Duodenal mucosa (tissue), 2 donors: ENCODE data around the gene ANKRD53.

Experiments
- H3K27ac ChIP-seq: one replicate; pipeline ENCODE4 v1.7.0; 2013; ENCODE audit warnings: low read depth, low read length
- H3K27me3 ChIP-seq, 2 donors: one replicate each; pipeline ENCODE4 v1.7.0; 2013; ENCODE audit warnings: low read length in 2 of 2, control low read depth in 1 of 2; ENCODE audit not compliant: insufficient read depth in 2 of 2, control insufficient read depth in 1 of 2
- H3K36me3 ChIP-seq, 2 donors: one replicate each; pipeline ENCODE4 v1.7.0; 2013; ENCODE audit warnings: low read length in 2 of 2, control low read depth in 1 of 2; ENCODE audit not compliant: insufficient read depth in 2 of 2, control insufficient read depth in 1 of 2
- H3K4me1 ChIP-seq, 2 donors: one replicate each; pipeline ENCODE4 v1.7.0; 2013; ENCODE audit warnings: low read length in 2 of 2, control low read depth in 1 of 2; ENCODE audit not compliant: insufficient read depth in 2 of 2, control insufficient read depth in 1 of 2
- H3K4me3 ChIP-seq, 2 donors: one replicate each; pipeline ENCODE4 v1.7.0; 2013; ENCODE audit warnings: low read length in 2 of 2, low read depth in 1 of 2
- H3K9ac ChIP-seq, 2 donors: one replicate each; pipeline ENCODE4 v1.7.0; 2013; ENCODE audit warnings: low read length in 2 of 2, low read depth in 1 of 2
- H3K9me3 ChIP-seq, 2 donors: one replicate each; pipeline ENCODE4 v1.7.0; 2013; ENCODE audit warnings: low read length in 2 of 2, control low read depth in 1 of 2; ENCODE audit not compliant: control insufficient read depth in 1 of 2

ANKRD53 gene, protein sequence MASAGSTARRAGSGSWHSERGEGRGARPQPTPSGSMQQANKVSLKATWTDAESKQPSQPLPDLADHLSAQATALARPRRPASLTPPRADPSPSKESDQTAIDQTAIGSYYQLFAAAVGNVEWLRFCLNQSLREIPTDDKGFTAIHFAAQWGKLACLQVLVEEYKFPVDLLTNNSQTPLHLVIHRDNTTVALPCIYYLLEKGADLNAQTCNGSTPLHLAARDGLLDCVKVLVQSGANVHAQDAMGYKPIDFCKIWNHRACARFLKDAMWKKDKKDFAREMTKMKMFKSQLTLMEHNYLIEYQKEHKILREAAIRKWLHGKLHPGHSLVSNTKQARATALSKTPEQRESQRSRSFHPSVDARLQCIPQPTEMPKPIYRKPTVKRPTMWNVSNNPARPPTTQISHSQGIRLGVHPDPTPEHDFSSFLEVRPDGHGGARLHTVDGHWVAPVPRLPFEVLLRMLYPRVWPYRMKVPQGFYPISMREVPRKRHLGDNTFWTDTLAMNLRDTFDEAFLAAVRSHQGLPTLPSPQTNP

DNA sequence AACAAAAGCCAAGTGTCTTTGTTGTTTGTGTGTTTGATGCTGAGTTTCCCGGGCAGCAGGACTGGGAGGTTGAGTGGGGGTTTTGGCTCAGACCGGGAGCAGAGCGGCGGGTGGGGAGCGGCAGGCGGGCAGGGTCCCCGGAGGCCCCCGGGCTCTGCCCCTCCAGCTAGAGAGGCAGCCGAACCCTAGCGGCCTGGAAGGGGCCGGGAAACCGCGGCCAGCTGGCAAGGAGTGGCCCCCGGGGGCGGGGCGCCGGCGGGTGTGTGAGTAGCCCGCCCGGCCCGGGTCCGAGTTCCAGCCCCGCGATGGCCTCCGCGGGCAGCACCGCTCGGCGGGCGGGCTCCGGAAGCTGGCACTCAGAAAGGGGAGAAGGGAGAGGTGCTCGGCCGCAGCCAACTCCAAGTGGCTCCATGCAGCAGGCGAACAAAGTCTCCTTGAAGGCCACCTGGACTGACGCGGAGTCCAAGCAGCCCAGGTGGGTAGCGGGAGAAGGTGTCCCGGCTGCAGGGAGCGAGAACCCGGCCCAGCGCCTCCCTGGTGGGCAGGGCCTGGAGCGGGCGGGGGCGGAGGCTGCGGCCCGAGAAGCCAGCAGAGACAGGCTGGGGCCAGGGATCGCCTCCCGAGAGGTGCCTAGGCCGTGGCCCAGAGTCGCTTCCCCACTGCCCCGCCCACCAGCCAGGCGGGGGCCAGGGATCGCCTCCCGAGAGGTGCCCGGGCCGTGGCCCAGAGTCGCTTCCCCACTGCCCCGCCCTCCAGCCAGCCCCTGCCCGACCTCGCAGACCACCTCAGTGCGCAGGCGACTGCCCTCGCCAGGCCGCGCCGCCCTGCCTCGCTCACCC, at the start of gene ANKRD53:
ANKRD53 (plus strand) TSS at position 290 of the 839 bp plus-strand sequence; CDS start at position 306, 16 bp downstream.
- Histone ChIP-seq H3K27me3 (no peaks in the 10 kb centered on the region), H3K27ac (peak within 1 kb of the TSS; percentile 34), H3K4me3 (peak within 1 kb of the TSS; percentile 56 to 79), H3K9me3 (no peaks in the 10 kb centered on the region), H3K4me1 (peaks cover 7 to 17% of the 10 kb centered on the region in 2 donors), H3K9ac (peak within 1 kb of the TSS; percentile 63 to 77), H3K36me3 (no peaks in the 10 kb centered on the region)

DNA sequence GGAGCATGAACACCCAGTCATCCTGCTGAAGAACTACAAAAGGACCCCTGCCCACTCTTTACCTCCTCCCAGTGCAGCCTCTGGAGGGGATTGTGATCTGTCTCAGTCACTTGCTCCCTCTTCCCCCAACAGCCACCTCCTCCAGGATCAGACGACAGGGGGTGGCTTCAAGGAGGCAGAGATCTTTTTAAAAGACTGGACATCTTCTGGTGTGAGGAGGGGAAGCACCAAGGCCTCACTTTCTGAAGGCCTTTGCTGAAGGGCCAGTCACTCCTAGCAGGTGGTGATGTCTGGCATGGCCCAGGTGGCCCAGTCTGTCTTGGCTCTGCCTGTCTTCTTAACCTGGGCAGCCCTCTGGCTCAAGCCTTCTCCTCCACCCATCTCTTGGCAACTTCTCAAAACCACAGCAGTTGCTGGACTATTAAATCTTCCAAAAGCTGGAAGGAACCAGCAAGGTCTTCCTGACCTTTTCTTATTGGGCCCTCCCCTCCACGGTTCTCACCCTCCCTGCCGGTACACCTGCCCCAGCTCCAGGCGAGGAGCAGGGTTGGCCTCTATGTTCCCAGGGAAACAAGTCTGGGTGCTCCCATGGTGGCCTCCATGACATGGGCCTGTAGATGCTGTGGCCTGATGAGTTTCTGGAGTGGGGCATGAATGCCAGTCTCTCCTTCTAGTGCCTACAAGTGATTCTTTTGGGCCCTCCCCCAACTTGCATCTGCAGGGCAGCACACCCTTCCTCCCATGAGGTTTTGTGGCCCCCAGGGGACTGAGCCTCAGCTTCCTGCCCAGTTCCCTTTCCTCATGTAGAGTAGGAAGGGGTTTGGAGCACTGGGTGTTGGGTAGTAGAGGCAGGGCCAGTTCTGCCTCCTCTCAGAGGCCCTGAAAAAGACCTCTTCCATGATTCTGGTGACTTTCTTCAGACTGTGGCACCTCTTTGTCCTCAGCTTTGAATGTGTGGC, 47.8 kb upstream of the ANKRD53 start:
- Histone ChIP-seq H3K4me1 (no peaks in the 10 kb centered on the region), H3K27ac (no peak overlapping the region), H3K27me3 (no peaks in the 10 kb centered on the region), H3K4me3 (no peak overlapping the region), H3K36me3 (no peaks in the 10 kb centered on the region), H3K9ac (no peak overlapping the region), H3K9me3 (no peaks in the 10 kb centered on the region)

DNA sequence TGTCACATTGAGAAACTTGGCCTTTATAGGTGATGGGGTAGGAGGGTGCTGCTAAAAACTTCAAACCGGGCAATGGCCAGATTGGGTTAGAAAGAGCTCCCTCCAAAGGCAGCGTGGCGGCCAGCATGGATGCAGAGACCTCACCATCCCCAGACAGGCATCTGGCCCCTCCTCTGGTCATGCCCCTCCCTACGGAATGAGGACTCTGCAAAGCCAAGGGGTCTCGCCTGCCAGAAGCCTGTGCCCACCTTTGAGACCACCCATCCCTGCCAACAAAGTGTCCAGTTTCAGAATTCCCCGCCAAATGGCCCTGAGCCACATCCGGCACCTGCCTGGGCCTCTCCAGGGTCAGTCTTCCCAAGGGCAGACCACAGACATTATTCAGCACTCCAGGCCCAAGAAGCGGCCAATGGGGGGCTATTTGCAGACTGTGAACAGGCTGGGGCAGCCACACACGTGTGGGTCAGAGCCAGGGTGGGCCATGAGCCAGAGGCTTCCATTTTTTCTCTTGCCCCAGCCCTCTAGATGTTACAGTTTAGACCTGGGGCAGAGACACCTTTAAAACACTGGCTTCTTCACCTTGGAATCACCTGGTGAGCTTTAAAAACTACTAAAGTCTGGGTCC, 46.9 kb upstream of the ANKRD53 start:
- Histone ChIP-seq H3K4me3 (no peak overlapping the region), H3K9me3 (no peaks in the 10 kb centered on the region), H3K27me3 (no peaks in the 10 kb centered on the region), H3K36me3 (no peaks in the 10 kb centered on the region), H3K27ac (no peak overlapping the region), H3K9ac (no peak overlapping the region), H3K4me1 (no peaks in the 10 kb centered on the region)

DNA sequence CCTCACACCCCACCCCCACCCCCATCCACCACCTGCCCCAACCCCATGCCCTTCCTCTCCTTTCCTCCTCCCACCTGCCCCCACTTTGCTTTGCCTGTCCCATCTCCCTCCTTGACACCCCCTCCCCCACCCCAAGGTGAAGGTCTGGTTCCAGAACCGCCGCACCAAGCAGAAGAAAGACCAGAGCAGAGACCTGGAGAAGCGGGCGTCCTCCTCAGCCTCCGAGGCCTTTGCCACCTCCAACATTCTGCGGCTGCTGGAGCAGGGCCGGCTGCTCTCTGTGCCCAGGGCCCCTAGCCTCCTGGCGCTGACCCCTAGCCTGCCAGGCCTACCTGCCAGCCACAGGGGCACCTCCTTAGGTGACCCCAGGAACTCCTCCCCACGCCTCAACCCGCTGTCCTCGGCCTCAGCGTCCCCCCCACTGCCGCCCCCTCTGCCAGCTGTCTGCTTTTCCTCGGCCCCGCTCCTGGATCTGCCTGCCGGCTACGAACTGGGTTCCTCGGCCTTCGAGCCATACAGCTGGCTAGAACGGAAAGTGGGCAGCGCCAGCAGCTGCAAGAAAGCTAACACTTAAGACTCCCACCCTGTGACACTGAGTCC, 45.7 kb upstream of the ANKRD53 start:
- Histone ChIP-seq H3K36me3 (no peaks in the 10 kb centered on the region), H3K27me3 (no peaks in the 10 kb centered on the region), H3K27ac (no peak overlapping the region), H3K4me1 (no peaks in the 10 kb centered on the region), H3K9me3 (no peaks in the 10 kb centered on the region), H3K4me3 (no peak overlapping the region), H3K9ac (no peak overlapping the region)

DNA sequence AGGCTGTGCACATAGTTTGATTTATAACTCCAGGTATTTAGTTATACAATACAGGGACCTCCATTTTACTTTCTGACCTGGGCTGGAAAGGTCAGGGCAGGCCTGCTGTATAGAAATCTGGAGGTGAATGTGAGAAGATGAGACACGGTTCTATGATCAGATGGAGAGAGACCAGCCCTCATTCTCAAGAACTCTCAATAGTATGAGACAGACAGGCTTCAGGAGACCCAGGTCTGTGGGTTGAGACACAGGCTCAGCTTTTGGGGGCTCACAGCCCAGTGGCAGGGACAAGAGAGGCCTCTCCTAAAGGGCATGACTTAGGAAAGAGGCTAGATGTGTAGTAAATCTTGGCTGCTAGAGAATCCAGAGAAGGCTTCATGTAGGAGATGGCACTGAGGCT, 43.4 kb upstream of the ANKRD53 start:
- Histone ChIP-seq H3K36me3 (no peaks in the 10 kb centered on the region), H3K4me1 (no peaks in the 10 kb centered on the region), H3K27ac (no peak overlapping the region), H3K9me3 (no peaks in the 10 kb centered on the region), H3K4me3 (no peak overlapping the region), H3K27me3 (no peaks in the 10 kb centered on the region), H3K9ac (no peak overlapping the region)

DNA sequence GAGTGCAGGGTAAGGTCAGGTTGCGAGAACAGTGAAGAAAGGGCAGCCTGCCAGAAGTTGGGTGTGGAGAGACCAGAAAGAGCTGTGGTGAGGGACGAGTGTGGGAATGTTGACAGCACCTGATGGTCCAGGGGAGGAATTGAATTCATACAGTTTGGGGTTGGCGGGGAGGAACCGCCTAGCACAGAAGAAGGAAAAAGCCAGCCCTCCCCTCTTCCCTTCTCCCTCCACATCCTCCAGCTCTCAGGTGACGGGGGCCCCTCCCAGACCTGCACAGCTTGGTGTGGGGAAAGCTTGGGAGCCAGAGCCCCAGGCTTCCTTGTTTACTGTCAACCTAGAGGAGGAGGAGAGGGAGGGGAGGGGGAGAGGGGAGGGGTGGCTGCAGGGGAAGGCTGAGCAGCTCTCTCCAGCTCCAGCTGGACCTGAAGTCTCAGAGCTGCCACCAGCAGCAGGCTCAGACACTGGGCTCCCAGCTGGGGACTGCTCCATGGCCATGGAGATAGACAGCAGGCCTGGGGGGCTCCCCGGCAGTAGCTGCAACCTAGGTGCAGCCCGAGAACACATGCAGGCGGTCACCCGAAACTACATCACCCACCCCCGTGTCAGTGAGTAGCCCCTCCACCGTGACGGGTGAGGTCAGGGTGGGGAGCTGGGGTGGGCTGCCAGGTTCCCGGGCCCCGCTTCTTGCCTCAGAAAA, 42.8 kb upstream of the ANKRD53 start, which contains the start of gene ATP6V1B1:
ATP6V1B1 (plus strand) TSS at position 433 of the 697 bp plus-strand sequence; CDS start at position 488, 55 bp downstream.
- no peaks in the 10 kb centered on the region for H3K36me3 ChIP-seq
- no peaks in the 10 kb centered on the region for H3K27me3 ChIP-seq
- H3K27ac ChIP-seq: no peak within 1 kb of the TSS
- no peaks in the 10 kb centered on the region for H3K4me1 ChIP-seq
- H3K9me3 ChIP-seq: no peaks in the 10 kb centered on the region
- H3K4me3 ChIP-seq: no peak within 1 kb of the TSS
- no peak within 1 kb of the TSS for H3K9ac ChIP-seq

DNA sequence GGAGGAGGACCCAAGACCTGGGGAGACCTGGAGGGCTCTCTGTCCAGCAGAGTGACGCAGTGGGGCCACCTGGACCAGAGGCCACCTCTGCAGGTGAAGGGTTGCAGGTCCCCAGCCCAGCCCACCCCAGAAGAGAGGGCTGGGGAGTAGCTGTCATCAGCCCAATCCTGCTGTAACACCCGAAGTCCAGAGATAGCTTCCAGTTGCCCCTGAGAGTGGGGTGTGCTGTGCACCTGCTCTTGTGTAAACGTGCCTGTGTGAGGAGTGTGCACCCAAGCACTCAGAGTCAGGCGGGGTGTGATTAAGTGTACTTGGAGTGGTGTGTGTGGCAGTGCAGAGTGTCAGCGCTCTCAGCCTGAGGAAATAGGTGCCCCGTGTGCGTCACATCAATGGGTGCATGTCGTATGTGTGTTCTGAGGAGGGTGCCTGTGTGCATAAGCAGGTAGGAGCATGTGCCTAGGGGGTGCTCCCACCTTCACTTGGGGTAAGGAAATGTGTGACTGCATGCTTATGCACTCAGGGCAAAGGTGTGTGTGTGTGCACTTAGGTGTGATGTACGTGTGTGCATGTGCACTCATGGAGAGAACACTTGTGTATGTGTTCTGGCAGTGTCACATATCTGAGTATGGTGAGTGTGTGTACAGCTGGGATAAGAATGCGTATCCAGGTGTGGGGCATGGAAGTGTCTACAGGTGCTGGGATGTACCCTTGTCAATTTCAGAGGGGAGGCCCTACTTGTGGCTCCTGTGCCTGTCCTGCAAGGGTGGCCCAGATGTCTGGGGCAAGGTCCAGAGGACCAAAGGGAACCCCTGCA, 42.1 kb upstream of the ANKRD53 start:
- Histone ChIP-seq H3K27me3 (peaks cover 0 to 3% of the 10 kb centered on the region in 2 donors), H3K36me3 (no peaks in the 10 kb centered on the region), H3K4me3 (no peak overlapping the region), H3K4me1 (no peaks in the 10 kb centered on the region), H3K9ac (no peak overlapping the region), H3K9me3 (no peaks in the 10 kb centered on the region), H3K27ac (no peak overlapping the region)

DNA sequence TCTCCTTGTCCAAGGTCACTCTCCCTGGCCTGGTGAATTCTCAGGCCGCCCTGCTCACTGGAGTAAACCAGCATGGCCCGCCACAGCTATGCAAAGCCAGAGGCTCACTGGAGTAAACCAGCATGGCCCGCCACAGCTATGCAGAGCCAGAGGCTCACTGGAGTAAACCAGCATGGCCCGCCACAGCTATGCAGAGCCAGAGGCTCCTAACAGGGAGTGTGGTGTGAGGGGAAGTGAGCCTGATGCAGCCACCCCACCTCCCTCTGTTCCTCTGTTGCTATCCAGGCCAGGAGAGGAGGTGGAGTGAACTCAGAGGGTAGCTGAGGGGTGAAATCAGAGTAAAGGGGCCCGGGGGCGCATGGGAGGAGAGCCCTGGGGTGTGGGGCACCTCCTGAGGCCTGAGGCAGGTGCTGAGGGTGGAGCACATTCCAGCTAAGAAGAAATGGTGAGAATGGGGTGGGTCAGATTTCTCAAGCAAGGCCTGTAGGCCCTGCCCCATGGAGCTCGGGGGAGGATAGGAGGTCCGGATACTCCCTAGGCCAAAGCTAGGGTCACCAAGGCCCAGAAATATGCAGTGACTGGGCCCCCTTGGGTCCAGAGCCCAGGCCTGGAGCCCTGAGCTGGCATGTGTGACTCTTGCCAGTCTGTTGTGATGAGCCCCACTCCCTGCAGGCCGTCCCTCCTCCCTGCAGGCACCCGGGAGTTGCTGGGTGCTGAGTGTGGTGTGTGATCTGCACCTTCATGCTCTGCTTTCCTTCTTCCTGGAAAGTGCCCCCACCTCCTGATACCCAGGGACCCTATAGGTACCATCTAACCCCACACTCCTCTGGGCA, 41.2 kb upstream of the ANKRD53 start:
- Histone ChIP-seq H3K9me3 (no peaks in the 10 kb centered on the region), H3K4me1 (no peaks in the 10 kb centered on the region), H3K4me3 (no peak overlapping the region), H3K36me3 (no peaks in the 10 kb centered on the region), H3K9ac (no peak overlapping the region), H3K27me3 (peaks cover 0 to 4% of the 10 kb centered on the region in 2 donors), H3K27ac (no peak overlapping the region)
